PFSK-1 (cell line): ENCODE measurements around the gene SKIL.

Source experiments
- FOXP2 ChIP-seq: optimal IDR thresholded peaks from 2 replicates; pipeline ENCODE3; 2011; ENCODE audit warnings: borderline replicate concordance, control low read depth, inconsistent platforms; ENCODE audit not compliant: insufficient read depth; ENCODE audit errors: extremely low read length, extremely low read depth
- POLR2AphosphoS5 ChIP-seq: IDR thresholded peaks from 2 replicates; pipeline ENCODE4 v1.6.1; 2012; ENCODE audit warnings: low read depth, mild to moderate bottlenecking, control low read depth, low read length, moderate library complexity
- REST ChIP-seq, 2 experiments: IDR thresholded peaks; 2 replicates each; pipeline versions ENCODE4 v1.6.1 to v1.8.0; 2011 to 2012; ENCODE audit warnings: low read depth in 2 of 2, low read length in 2 of 2, control low read depth in 1 of 2, inconsistent platforms in 1 of 2, mild to moderate bottlenecking in 1 of 2, moderate library complexity in 1 of 2; ENCODE audit not compliant: insufficient read depth in 1 of 2
- SIN3A ChIP-seq: IDR thresholded peaks from 2 replicates; pipeline ENCODE4 v1.6.1; 2012; ENCODE audit warnings: mild to moderate bottlenecking, low read length, moderate library complexity, borderline replicate concordance; ENCODE audit not compliant: insufficient read depth
- TAF1 ChIP-seq: IDR thresholded peaks from 2 replicates; pipeline ENCODE4 v1.6.1; 2012; ENCODE audit warnings: low read length, control low read depth, borderline replicate concordance; ENCODE audit not compliant: insufficient read depth

Gene SKIL

DNA sequence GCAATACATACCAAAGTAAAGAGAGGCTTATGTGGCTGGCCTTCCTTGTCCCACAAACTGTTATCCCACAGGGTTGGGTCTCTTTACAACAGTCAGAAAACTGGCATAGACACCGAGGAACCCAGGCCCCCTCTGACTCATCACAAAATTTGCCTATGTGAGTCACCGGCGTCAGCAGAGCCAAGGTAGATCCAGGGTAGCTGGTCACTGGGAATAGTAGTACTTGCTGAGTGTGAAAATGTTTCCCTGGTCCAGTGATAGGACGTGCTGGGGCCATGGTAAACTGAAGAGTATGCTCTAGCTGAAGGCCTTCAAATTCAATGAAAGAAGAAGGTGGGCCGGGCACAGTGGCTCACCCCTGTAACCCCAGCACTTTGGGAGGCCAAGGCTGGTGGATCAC is 27.1 kb upstream of the SKIL start:
- no peak for TF ChIP-seq FOXP2
- TF ChIP-seq REST (IDR thresholded peaks at IDR 0.05; ENCODE audit: insufficient read depth in 1 of 2, low read depth in 2 of 2, low read length in 2 of 2), result no peak
- no peak for TF ChIP-seq POLR2AphosphoS5
- TF ChIP-seq TAF1, result no peak
- TF ChIP-seq SIN3A, result no peak

- no peak for TF ChIP-seq REST (IDR thresholded peaks at IDR 0.05; ENCODE audit: insufficient read depth in 1 of 2, low read depth in 2 of 2, low read length in 2 of 2)
- TF ChIP-seq POLR2AphosphoS5, result no peak
- no peak for TF ChIP-seq FOXP2
- TF ChIP-seq SIN3A, result no peak
- no peak for TF ChIP-seq TAF1
Observed at GRCh38 chr3:170331143-170331542, 26.4 kb upstream of the SKIL start.

GRCh38 chr3:170337420-170337819 is 20.1 kb upstream of the SKIL start:
- TF ChIP-seq FOXP2 (no peak), POLR2AphosphoS5 (no peak), TAF1 (no peak), SIN3A (no peak), REST (IDR thresholded peaks at IDR 0.05; ENCODE audit: insufficient read depth in 1 of 2, low read depth in 2 of 2, low read length in 2 of 2) (no peak)

GRCh38 chr3:170338690-170339340 is 18.7 kb upstream of the SKIL start:
- TF ChIP-seq FOXP2 (no peak), SIN3A (no peak), TAF1 (no peak), POLR2AphosphoS5 (no peak), REST (IDR thresholded peaks at IDR 0.05; ENCODE audit: insufficient read depth in 1 of 2, low read depth in 2 of 2, low read length in 2 of 2) (no peak)

DNA sequence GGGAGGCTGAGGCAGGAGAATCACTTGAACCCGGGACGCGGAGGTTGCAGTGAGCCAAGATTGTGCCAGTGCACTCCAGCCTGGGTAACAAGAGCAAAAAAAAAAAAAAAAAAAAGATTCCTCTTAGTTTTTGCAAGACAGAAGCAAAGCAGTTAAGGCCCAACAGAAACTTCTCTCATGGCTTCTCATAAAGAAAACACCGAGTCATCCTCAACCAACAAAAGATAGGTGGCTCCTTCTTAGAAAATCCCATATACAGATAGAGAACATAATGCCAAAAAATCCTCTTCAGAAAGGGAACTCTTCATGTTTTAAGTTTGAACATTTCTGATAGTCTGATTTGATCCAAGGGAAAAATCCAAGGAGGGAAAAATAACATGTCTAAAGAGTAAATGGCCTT is 12.5 kb upstream of the SKIL start:
- TF ChIP-seq SIN3A (no peak), TAF1 (no peak), POLR2AphosphoS5 (no peak), REST (IDR thresholded peaks at IDR 0.05; ENCODE audit: insufficient read depth in 1 of 2, low read depth in 2 of 2, low read length in 2 of 2) (no peak), FOXP2 (no peak)
